ENCODE measurements around the gene UBE2G2.

Gene UBE2G2

GRCh38 chr21:44778094-44778493 lies 23.5 kb downstream of the UBE2G2 start:
- no peaks in the 10 kb centered on the region for H3K27me3 ChIP-seq (ENCODE audit: insufficient read depth, poor library complexity, severe bottlenecking)
- H3K27ac ChIP-seq (replicated peaks), result no peak overlapping the region

GRCh38 chr21:44774972-44775371 lies 26.6 kb downstream of the UBE2G2 start:
- TF ChIP-seq GABPA (IDR thresholded peaks at IDR 0.05; ENCODE audit: low read depth), result no peak
- TF ChIP-seq REST (IDR thresholded peaks at IDR 0.05; ENCODE audit: insufficient replicate concordance, low read depth), result no peak
- TF ChIP-seq SPI1 (IDR thresholded peaks at IDR 0.05; ENCODE audit: borderline replicate concordance, low read depth), result no peak
- TF ChIP-seq POLR2AphosphoS5 (IDR thresholded peaks at IDR 0.05; ENCODE audit: low read depth), result no peak
- no peak for TF ChIP-seq CTCF (IDR thresholded peaks at IDR 0.05; ENCODE audit: insufficient read depth, low read length)
- no peak overlapping the region for H3K27ac ChIP-seq (replicated peaks)

More at GRCh38 chr21:44778094-44778493, 23.5 kb downstream of the UBE2G2 start:
- no peak for TF ChIP-seq CTCF (IDR thresholded peaks at IDR 0.05; ENCODE audit: insufficient read depth, low read length)
- no peak for TF ChIP-seq GABPA (IDR thresholded peaks at IDR 0.05; ENCODE audit: low read depth)
- TF ChIP-seq SPI1 (IDR thresholded peaks at IDR 0.05; ENCODE audit: borderline replicate concordance, low read depth), result no peak
- TF ChIP-seq POLR2AphosphoS5 (IDR thresholded peaks at IDR 0.05; ENCODE audit: low read depth), result no peak
- no peak for TF ChIP-seq REST (IDR thresholded peaks at IDR 0.05; ENCODE audit: insufficient replicate concordance, low read depth)
- H3K4me3 ChIP-seq (replicated peaks; ENCODE audit: insufficient read depth, low read length), result no peak overlapping the region
- no peak for DNase-seq (ENCODE audit: low read depth in 1 of 2, low spot score in 1 of 2)

GRCh38 chr21:44773291-44773932 lies 28.2 kb downstream of the UBE2G2 start:
- TF ChIP-seq CTCF (IDR thresholded peaks at IDR 0.05; ENCODE audit: insufficient read depth, low read length), result no peak
- TF ChIP-seq SPI1 (IDR thresholded peaks at IDR 0.05; ENCODE audit: borderline replicate concordance, low read depth), result no peak
- TF ChIP-seq POLR2AphosphoS5 (IDR thresholded peaks at IDR 0.05; ENCODE audit: low read depth), result no peak
- TF ChIP-seq GABPA (IDR thresholded peaks at IDR 0.05; ENCODE audit: low read depth), result no peak
- no peak for TF ChIP-seq REST (IDR thresholded peaks at IDR 0.05; ENCODE audit: insufficient replicate concordance, low read depth)
- no peaks in the 10 kb centered on the region for H3K27me3 ChIP-seq (ENCODE audit: insufficient read depth, poor library complexity, severe bottlenecking)
- no peak overlapping the region for H3K4me3 ChIP-seq (replicated peaks; ENCODE audit: insufficient read depth, low read length)
- no peak overlapping the region for H3K27ac ChIP-seq (replicated peaks)
- no peak for DNase-seq (ENCODE audit: low read depth in 1 of 2, low spot score in 1 of 2)

More at GRCh38 chr21:44774972-44775371, 26.6 kb downstream of the UBE2G2 start:
- DNase-seq (ENCODE audit: low read depth in 1 of 2, low spot score in 1 of 2), result no peak
- H3K4me3 ChIP-seq (replicated peaks; ENCODE audit: insufficient read depth, low read length), result no peak overlapping the region
- no peaks in the 10 kb centered on the region for H3K27me3 ChIP-seq (ENCODE audit: insufficient read depth, poor library complexity, severe bottlenecking)
